Stimulated activated naive CD8-positive, alpha-beta T cell treated with anti-CD3 and anti-CD28 coated beads, Interleukin-15, amount 100 ng/mL, for 72 hours (primary cell): ENCODE data around the gene SLC40A1.

Experiments used
- ATAC-seq: fragments of 150-1000 bp; cut with Tn5 transposase; 2 replicates; pipeline ENCODE4 v1.10.0; 2021; ENCODE audit warnings: mild to moderate bottlenecking, moderate library complexity
- DNase-seq, 2 donors: peaks; one replicate each; pipeline ENCODE4 v3.0.0; 2021 to 2022
- H3K27ac Mint-ChIP-seq, 2 donors: one replicate each; pipeline ENCODE4 v1.8.0; 2022; ENCODE audit warnings: mild to moderate bottlenecking in 2 of 2, mixed read lengths in 2 of 2, moderate library complexity in 2 of 2
- H3K27me3 Mint-ChIP-seq: one replicate; pipeline ENCODE4 v1.8.0; 2022; ENCODE audit warnings: mixed read lengths
- H3K4me1 Mint-ChIP-seq: one replicate; pipeline ENCODE4 v1.8.0; 2022; ENCODE audit warnings: mild to moderate bottlenecking, mixed read lengths
- H3K4me3 Mint-ChIP-seq, 2 donors: one replicate each; pipeline ENCODE4 v1.8.0; 2022; ENCODE audit warnings: mild to moderate bottlenecking in 2 of 2, mixed read lengths in 2 of 2, moderate library complexity in 1 of 2
- H3K9me3 Mint-ChIP-seq, 2 donors: one replicate each; pipeline ENCODE4 v1.8.0; 2022; ENCODE audit warnings: mixed read lengths in 2 of 2

The SLC40A1 gene

DNA sequence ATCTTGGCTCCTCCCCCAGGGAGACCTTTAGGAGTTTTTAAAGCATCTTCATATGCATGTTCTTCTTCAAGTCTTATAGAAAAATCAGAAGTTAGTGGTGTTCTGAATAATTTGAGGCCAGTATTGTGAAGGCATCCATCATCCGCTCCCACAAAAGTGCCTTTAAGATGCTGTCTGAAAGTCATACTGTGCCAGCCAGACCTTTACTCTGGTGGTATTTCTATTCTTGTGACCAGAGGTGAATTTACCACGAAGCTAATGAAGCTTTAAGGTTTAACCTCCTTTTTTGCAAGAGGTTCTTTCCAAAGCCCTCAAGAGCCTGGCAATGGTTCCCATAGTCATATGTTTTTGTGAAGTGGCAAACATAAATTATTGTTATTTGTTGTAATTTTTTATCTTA is 54.3 kb downstream of the SLC40A1 start:
- Mint-ChIP-seq H3K27ac (no peak overlapping the region), H3K27me3 (peaks cover 12% of the 10 kb centered on the region)

DNA sequence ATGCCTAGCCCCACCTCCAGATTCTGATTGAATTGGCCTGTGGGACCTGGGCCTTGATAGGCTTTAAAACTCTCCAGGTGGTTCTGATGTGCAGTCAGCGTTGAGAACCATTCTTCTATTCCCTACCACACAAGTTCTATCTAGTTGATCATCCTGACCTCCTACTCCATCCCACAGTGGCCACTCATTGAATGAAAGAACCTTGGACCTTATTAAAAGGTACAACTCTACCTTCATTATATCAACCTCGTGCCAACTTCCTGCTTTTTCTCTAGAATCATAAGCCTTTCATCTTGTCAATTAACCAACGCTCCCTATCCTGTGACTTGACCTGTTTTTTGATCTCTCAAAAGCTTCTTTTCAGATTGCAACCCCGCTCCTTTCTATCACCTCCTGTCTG is 55.8 kb downstream of the SLC40A1 start:
- H3K4me1 Mint-ChIP-seq = no peaks in the 10 kb centered on the region
- H3K27me3 Mint-ChIP-seq = no peaks in the 10 kb centered on the region
- no peak overlapping the region for H3K27ac Mint-ChIP-seq
- no peaks in the 10 kb centered on the region for H3K9me3 Mint-ChIP-seq
- no peak for DNase-seq
- no peak for ATAC-seq
- H3K4me3 Mint-ChIP-seq = no peak overlapping the region

More for the DNA sequence above, 54.3 kb downstream of the SLC40A1 start:
- Mint-ChIP-seq H3K4me3 (no peak overlapping the region), H3K9me3 (no peaks in the 10 kb centered on the region), H3K4me1 (no peaks in the 10 kb centered on the region)
- ATAC-seq (no peak), DNase-seq (no peak)

DNA sequence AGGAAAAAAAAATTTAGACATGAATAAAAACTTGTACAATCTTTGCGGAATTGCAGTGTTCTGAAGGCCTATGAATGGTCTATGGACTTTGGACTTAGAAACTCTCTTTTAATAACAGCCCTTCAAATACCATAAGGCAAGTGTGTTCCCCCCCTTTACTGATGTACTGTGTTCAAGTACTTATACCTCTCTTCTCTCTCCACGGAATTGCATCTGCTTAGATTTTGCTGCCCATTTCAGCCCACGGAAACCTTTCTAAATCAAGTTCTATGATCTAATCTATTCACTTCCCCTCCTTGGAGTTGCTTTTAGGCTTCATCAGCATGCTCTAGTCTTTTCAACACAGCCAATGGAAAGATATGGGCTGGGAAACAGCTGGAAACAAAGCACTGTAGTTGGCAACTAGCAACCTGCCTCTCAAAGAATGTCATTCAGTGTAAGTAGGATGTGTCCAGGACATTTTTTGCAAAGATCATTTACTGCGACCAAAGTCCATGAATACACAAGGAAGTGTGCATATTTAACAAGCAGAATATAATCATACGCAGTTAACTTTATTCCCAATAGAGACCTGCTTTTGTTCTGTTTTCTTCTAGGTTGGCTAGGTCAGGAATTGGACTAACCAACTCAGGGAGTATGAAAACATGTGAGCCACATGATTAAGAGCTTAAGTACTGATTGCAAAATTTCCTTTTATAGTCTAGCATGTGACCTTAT is 58.0 kb downstream of the SLC40A1 start:
- Mint-ChIP-seq H3K9me3 (no peaks in the 10 kb centered on the region), H3K4me1 (no peaks in the 10 kb centered on the region), H3K4me3 (no peak overlapping the region), H3K27me3 (no peaks in the 10 kb centered on the region), H3K27ac (no peak overlapping the region)
- DNase-seq (no peak), ATAC-seq (no peak)

- no peak overlapping the region for H3K27ac Mint-ChIP-seq
- no peaks in the 10 kb centered on the region for H3K27me3 Mint-ChIP-seq
- H3K9me3 Mint-ChIP-seq = peaks cover 0 to 5% of the 10 kb centered on the region in 2 donors
- H3K4me1 Mint-ChIP-seq = no peaks in the 10 kb centered on the region
- ATAC-seq (no peak), DNase-seq (no peak)
- no peak overlapping the region for H3K4me3 Mint-ChIP-seq
Observed at GRCh38 chr2:189521699-189522434, 58.7 kb downstream of the SLC40A1 start.

DNA sequence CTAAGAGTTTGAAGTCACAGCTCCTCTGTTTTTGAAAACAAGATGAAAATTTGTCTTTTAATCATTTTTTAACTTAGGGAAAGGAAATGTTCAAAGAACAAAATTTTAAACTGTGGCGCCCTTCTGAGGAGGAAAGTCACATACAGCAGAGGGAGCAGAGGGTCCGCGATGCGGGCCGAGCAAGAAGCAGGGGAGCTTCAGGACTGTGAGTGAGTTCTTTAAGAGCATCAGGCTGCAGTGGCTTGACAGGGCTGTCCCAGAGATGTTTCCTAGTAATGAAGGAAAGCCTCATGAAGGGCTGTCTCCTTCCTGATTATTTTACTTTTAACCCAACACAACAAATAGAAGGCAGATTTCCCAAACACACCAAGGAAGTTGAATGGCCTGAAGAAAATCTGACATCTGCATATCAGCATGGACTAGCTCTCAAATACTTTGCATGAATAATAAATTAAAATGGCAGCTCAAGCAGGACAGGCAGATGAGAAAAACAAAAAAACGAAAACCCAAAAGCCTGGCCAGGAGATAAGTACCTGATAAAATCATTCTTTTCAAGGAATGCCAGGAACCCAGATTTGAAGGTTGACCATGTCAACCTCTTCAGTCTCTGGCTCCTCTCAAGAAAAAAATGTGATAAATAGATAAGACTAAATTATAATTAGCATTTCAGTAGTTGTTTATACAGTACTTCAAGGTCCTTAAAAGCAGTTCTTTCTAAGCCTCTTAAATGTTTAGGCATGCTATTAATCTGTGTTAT is 60.8 kb downstream of the SLC40A1 start:
- Mint-ChIP-seq H3K4me3 (no peak overlapping the region), H3K4me1 (no peaks in the 10 kb centered on the region), H3K27ac (no peak overlapping the region), H3K27me3 (peaks cover 7% of the 10 kb centered on the region), H3K9me3 (peaks cover 0 to 5% of the 10 kb centered on the region in 2 donors)
- DNase-seq = no peak
- ATAC-seq = no peak

DNA sequence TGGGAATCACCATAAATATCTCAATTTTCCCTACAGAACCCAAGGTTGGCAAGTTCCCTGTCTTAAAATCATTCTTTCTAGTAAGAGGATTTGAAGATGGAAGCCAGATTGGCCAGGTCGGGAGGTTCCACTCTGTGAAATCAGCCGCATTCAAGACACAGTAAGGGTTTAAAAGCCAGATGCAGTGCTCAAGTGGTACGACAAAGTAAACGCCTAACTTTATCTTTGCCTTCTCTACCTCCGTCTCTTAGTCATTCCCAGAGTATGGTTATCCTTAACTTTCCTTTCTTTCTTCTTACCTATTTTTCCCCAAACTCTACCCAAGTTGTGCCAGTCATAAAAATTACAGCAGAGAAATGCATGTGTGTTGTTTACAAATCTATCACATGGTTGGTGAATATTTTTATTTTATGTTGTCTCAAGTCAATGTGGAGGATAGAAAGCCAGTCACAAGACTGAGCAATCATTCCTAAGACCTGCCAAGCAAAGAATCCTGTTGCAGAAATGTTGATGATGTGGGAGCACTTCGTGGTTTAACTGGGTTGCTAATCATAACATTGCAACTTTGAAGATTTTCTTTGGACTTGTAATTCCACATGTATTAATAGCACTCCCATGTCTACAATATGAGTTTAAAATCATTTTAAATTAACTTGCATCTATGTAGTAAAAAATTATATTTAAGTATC is 62.6 kb downstream of the SLC40A1 start:
- Mint-ChIP-seq H3K9me3 (peaks cover 0 to 5% of the 10 kb centered on the region in 2 donors), H3K27ac (no peak overlapping the region), H3K4me3 (no peak overlapping the region), H3K27me3 (peaks cover 7% of the 10 kb centered on the region), H3K4me1 (no peaks in the 10 kb centered on the region)
- no peak for DNase-seq
- no peak for ATAC-seq

DNA sequence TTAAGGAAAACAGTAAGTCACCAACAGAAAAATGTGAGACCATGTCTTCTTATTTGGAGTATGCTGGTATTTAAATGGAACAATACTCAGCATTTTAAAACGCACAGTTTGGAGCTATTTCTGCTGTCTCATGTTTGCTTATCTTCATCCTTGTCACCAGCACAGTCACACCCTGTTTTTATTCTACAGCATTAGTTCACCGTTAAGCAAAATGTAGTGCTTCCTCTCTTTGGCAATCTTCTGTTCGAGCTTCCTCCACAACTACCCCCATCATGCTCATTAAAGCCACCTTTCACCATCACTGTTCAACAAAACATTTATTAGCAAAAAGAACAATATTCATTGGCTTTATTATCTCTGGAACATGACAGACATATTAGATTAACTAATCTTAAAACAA is 64.0 kb downstream of the SLC40A1 start:
- no peak overlapping the region for H3K4me3 Mint-ChIP-seq
- H3K27me3 Mint-ChIP-seq = peaks cover 7% of the 10 kb centered on the region
- ATAC-seq = no peak
- DNase-seq = no peak
- no peak overlapping the region for H3K27ac Mint-ChIP-seq
- H3K4me1 Mint-ChIP-seq = no peaks in the 10 kb centered on the region
- peaks cover 0 to 5% of the 10 kb centered on the region in 2 donors for H3K9me3 Mint-ChIP-seq

- ATAC-seq (no peak), DNase-seq (no peak)
- Mint-ChIP-seq H3K4me3 (no peak overlapping the region), H3K9me3 (peaks cover 0 to 5% of the 10 kb centered on the region in 2 donors), H3K27me3 (peaks cover 7% of the 10 kb centered on the region), H3K27ac (no peak overlapping the region), H3K4me1 (no peaks in the 10 kb centered on the region)
Observed at GRCh38 chr2:189515264-189515663, 65.3 kb downstream of the SLC40A1 start.

GRCh38 chr2:189514104-189514503 is 66.5 kb downstream of the SLC40A1 start:
- Mint-ChIP-seq H3K4me1 (no peaks in the 10 kb centered on the region), H3K27me3 (peaks cover 7% of the 10 kb centered on the region), H3K27ac (no peak overlapping the region), H3K4me3 (no peak overlapping the region), H3K9me3 (peaks cover 5% of the 10 kb centered on the region in 2 donors)
- DNase-seq (no peak), ATAC-seq (no peak)

- Mint-ChIP-seq H3K4me3 (no peak overlapping the region), H3K9me3 (peaks cover 11 to 12% of the 10 kb centered on the region in 2 donors), H3K4me1 (no peaks in the 10 kb centered on the region), H3K27me3 (peaks cover 7% of the 10 kb centered on the region), H3K27ac (no peak overlapping the region)
- DNase-seq = no peak
- no peak for ATAC-seq
Observed at GRCh38 chr2:189512879-189513278, 67.7 kb downstream of the SLC40A1 start.

- ATAC-seq (no peak), DNase-seq (no peak)
- Mint-ChIP-seq H3K27ac (no peak overlapping the region), H3K9me3 (peaks cover 6 to 12% of the 10 kb centered on the region in 2 donors), H3K4me1 (no peaks in the 10 kb centered on the region), H3K27me3 (peaks cover 7% of the 10 kb centered on the region), H3K4me3 (no peak overlapping the region)
Observed at GRCh38 chr2:189511960-189512319, 68.6 kb downstream of the SLC40A1 start.

DNA sequence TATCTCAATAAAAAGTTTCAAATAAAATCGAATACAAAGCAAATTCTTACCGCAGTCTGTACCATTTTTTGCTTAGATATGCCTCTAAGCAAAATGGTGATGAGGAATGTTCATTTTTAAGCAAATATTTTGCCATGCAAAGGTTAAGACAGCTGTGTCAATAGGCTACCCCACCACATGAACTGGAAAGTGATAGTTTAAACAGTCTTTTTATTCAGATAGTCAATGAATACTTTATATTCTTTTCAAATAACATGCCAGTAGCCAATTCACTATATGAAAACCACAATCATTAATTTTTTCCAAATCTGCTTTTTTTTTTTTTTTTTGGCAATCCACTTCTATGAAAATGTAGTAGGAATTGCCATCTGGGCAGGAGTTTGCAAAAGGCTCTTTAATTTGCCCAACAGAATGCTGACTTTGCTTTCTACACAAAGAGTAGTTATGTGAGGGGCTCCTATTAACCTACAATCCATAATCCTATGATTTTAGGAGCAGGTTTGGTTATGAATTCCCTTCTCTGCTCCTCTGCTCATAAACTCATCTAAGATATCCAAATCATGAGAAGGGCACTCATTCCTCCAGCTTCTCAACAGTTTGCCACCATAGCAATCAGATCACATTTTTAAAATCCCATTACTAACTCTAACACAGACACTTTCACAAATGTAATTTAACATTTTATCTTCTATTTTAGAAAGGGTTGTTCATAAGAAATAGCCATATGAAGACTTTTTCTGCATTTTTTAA is 69.2 kb downstream of the SLC40A1 start:
- Mint-ChIP-seq H3K4me1 (peaks cover 4% of the 10 kb centered on the region), H3K27ac (no peak overlapping the region), H3K4me3 (no peak overlapping the region), H3K9me3 (peaks cover 5 to 12% of the 10 kb centered on the region in 2 donors), H3K27me3 (peaks cover 7% of the 10 kb centered on the region)
- ATAC-seq (no peak), DNase-seq (no peak)
